ENCODE results near the gene UVSSA. TPM values are rescaled to one million over a fixed set of nuclear protein-coding genes. Genes with fewer than 3 reads are reported as not detected.

The UVSSA gene
- total and polyA plus RNA-seq, 8 donors, result 4.1 to 103 (median 25.3) TPM

DNA sequence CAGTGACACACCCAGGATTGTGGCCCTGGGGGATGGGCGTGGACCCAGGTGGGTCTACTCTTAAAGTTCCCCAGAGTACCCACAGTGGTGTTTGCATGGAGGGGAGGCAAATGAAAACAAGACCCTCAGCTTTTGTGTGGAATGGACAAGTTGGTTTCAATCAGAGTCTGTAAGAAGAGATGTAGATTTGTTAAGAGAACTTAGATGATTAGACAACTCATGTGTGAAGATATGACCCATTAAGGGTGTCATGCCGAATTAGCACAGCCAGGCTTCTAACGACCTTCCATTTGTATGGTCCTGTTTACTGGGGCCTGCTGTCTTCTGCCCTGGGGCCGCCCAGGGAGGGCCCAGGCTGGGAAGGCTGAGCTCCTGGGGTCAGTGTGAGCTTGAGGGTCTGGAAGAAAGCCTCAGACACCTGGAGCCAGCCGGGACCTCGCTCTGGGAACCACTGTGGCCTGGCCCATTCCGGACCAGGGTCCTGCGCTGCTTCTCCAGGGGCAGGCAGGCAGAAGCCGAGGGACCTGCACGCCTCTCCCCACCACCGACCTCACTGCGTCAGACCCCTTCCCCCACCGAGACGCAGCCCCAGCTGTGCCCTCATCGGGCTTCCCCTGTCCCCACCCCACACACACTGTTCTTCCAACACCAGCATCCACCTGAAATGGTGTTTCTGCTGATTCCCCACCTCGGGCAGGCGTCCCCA, 20.4 kb downstream of the UVSSA start:
- Histone ChIP-seq H3K4me1 (peaks cover 0 to 12% (median 5%) of the 10 kb centered on the region in 4 donors), H3K27me3 (no peaks in the 10 kb centered on the region), H3K4me3 (no peak overlapping the region), H3K9me3 (no peaks in the 10 kb centered on the region), H3K27ac (no peak overlapping the region), H3K36me3 (peaks cover 10 to 71% (median 67%) of the 10 kb centered on the region in 4 donors)
- TF ChIP-seq, protein P1, sequence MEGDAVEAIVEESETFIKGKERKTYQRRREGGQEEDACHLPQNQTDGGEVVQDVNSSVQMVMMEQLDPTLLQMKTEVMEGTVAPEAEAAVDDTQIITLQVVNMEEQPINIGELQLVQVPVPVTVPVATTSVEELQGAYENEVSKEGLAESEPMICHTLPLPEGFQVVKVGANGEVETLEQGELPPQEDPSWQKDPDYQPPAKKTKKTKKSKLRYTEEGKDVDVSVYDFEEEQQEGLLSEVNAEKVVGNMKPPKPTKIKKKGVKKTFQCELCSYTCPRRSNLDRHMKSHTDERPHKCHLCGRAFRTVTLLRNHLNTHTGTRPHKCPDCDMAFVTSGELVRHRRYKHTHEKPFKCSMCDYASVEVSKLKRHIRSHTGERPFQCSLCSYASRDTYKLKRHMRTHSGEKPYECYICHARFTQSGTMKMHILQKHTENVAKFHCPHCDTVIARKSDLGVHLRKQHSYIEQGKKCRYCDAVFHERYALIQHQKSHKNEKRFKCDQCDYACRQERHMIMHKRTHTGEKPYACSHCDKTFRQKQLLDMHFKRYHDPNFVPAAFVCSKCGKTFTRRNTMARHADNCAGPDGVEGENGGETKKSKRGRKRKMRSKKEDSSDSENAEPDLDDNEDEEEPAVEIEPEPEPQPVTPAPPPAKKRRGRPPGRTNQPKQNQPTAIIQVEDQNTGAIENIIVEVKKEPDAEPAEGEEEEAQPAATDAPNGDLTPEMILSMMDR (IDR thresholded peaks at IDR 0.05), result no peak
- no peak for TF ChIP-seq POLR2AphosphoS5 (IDR thresholded peaks at IDR 0.05)
- no peak for TF ChIP-seq EP300 (IDR thresholded peaks at IDR 0.05)
- no peak for TF ChIP-seq POLR2A (IDR thresholded peaks at IDR 0.05)
- 91 to 96% (median 94%) methylated on average over 10 to 17 of the region's 17 CpGs for WGBS, 5 donors
- no peak for DNase-seq
- intact Hi-C loops (cut with DNase I; ENCODE audit: low total_unique reads), result no loop called here

DNA sequence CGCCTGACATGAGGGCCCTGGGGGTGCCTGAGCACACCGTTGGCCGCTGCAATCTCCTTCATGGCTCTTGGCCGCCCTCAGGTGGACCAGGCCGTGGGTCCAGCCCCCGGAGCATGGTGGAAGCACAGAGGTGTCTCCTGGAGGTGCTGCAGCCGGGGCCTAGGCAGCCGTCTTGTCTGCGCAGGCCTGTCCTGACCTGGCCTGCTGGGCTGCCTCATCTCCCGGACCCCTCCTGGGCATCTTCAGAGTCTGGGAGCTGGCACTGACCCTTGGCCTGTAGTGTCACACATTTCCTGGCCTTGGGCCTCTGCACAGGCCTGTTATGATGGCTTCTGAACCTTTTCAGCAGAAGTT, 20.9 kb downstream of the UVSSA start:
- Histone ChIP-seq H3K27ac (no peak overlapping the region), H3K9me3 (no peaks in the 10 kb centered on the region), H3K27me3 (no peaks in the 10 kb centered on the region), H3K4me1 (peaks cover 0 to 12% (median 5%) of the 10 kb centered on the region in 4 donors), H3K36me3 (peaks cover 10 to 77% (median 69%) of the 10 kb centered on the region in 4 donors), H3K4me3 (no peak overlapping the region)
- no peak for DNase-seq
- 81 to 98% (median 92%) methylated on average over 6 to 10 of the region's 10 CpGs for WGBS, 5 donors
- no peak for TF ChIP-seq POLR2A (IDR thresholded peaks at IDR 0.05)
- TF ChIP-seq EP300 (IDR thresholded peaks at IDR 0.05), result no peak
- intact Hi-C loops (cut with DNase I; ENCODE audit: low total_unique reads), result no loop called here

DNA sequence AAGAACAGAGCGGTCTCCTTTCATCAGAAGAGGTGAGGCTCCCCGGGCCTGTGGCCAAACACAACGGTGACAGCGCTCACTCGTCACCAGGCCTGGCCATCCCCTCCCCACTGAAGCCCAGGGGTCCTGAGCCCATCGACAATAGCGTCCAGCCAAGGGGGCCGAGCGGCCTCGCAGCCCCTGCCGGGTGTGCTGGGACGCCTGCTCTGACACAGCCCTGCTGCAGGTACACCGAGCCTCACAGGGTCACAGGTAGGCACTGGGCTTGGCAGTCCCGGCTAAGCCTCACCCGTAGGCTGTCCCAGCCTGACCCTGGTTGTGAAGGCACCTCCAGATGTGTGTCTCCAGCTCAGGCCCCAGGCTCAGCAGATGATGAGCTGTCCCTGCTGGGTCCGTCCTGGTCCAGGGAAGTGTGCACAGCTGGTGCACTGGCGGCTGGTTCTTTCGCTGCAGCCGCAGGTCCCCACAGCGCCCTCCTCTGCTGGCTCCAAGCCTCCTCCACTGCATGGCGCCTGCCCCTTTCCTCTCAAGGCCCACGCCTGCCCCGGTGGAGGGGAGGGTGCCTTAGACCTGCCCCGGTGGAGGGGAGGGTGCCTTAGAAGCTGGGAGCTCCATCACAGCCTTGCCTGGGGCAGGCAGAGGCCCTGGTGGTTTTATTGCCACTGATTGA, 21.5 kb downstream of the UVSSA start:
- TF ChIP-seq POLR2AphosphoS5 (IDR thresholded peaks at IDR 0.05) (no peak), POLR2A (IDR thresholded peaks at IDR 0.05) (no peak), EP300 (IDR thresholded peaks at IDR 0.05) (no peak)
- TF ChIP-seq, protein P1 (IDR thresholded peaks at IDR 0.05), result no peak
- Histone ChIP-seq H3K9me3 (no peaks in the 10 kb centered on the region), H3K27ac (no peak overlapping the region), H3K4me3 (no peak overlapping the region), H3K27me3 (no peaks in the 10 kb centered on the region), H3K36me3 (peaks cover 13 to 83% (median 75%) of the 10 kb centered on the region in 4 donors), H3K4me1 (peaks cover 0 to 12% (median 5%) of the 10 kb centered on the region in 4 donors)
- intact Hi-C loops (cut with DNase I; ENCODE audit: low total_unique reads), result no loop called here
- 91 to 97% (median 93%) methylated on average over 6 to 24 of the region's 24 CpGs for WGBS, 5 donors
- no peak for DNase-seq

DNA sequence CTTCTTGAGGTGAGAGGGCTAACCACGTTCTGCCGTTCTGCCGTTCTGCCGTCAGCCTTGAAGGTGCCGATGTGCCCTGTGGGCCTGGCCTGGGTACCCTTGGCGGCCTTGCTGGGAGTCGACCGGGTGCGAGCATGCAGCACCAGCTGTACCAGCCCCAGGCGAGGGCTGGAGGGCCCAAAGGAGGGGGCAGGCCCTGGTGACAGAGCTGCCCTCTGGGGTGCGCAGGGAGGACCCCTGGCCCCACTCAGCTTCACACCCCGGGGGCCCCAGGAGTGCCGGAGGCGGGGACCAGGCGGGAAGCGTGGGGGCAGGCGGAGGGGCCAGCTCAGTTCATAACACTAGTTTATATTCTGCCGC, 22.1 kb downstream of the UVSSA start:
- Histone ChIP-seq H3K4me3 (no peak overlapping the region), H3K9me3 (no peaks in the 10 kb centered on the region), H3K27ac (no peak overlapping the region), H3K27me3 (no peaks in the 10 kb centered on the region), H3K4me1 (peaks cover 0 to 12% (median 5%) of the 10 kb centered on the region in 4 donors), H3K36me3 (peaks cover 18 to 88% (median 80%) of the 10 kb centered on the region in 4 donors)
- DNase-seq, result no peak
- intact Hi-C loops (cut with DNase I; ENCODE audit: low total_unique reads), result no loop called here
- 89 to 95% (median 92%) methylated on average over 11 to 18 of the region's 18 CpGs for WGBS, 5 donors
- TF ChIP-seq POLR2AphosphoS5 (IDR thresholded peaks at IDR 0.05), result no peak
- TF ChIP-seq, protein P1 (IDR thresholded peaks at IDR 0.05), result no peak
- TF ChIP-seq EP300 (IDR thresholded peaks at IDR 0.05), result no peak
- TF ChIP-seq POLR2A (IDR thresholded peaks at IDR 0.05), result no peak

Measured in stomach (tissue), 9 donors.